HepG2 (cell line): ENCODE measurements around the gene KLHL17. TPM values are rescaled to one million over a fixed set of nuclear protein-coding genes. Genes with fewer than 3 reads are reported as not detected.

Experiments used
- ATAC-seq: fragments of 200-7000 bp; cut with Tn5 transposase; 3 replicates; pipeline ENCODE4 v1.9.1; 2020; ENCODE audit warnings: mild to moderate bottlenecking, moderate library complexity
- BruUV-seq: library from RNA; stranded (reverse); fragments of 400-500 nt; replicated peaks from 2 replicates; lab custom pipeline; 2021; lab: Mats Ljungman, UMichigan
- CTCF ChIA-PET: fragments of 300-600 bp; formaldehyde crosslinking; extraction: SDS; loops from one replicate; lab custom pipeline; 2021; ENCODE audit warnings: low total read pairs, inconsistent platforms, low intra/inter-chr PET ratio; lab: Yijun Ruan, JAX
- POLR2A ChIA-PET: fragments of 350-600 bp; sonication (Branson Sonifier 250); formaldehyde crosslinking; loops from one replicate; lab custom pipeline; 2020; ENCODE audit warnings: antibody characterized with exemption, inconsistent platforms; lab: Yijun Ruan, JAX
- DNase-seq: peaks from one replicate; pipeline ENCODE4 v3.0.0-alpha.2; 2015; ENCODE audit warnings: low spot score
- FAIRE-seq: peaks from 3 replicates; lab custom pipeline; 2011; peaks lifted over from hg19 to GRCh38; lab: Jason Lieb, UNC
- H2AFZ ChIP-seq: one replicate; pipeline ENCODE4 v1.6.1; 2011; ENCODE audit warnings: low read length, inconsistent platforms
- H3K27ac ChIP-seq: fragments of 300-600 bp; 3 replicates; pipeline ENCODE4 v1.8.0; 2011; ENCODE audit warnings: mixed run types, mild to moderate bottlenecking, mixed read lengths, low read length, inconsistent platforms; ENCODE audit not compliant: insufficient read depth; ENCODE audit errors: extremely low read length
- H3K27me3 ChIP-seq, 2 experiments: fragments of 200-600 bp in 1 of 2; 2 replicates in 1 of 2; 3 replicates in 1 of 2; pipeline versions ENCODE4 v1.6.0 to v1.8.0; 2011; ENCODE audit warnings: low read length in 2 of 2, mild to moderate bottlenecking in 2 of 2, moderate library complexity in 2 of 2, inconsistent platforms in 1 of 2; ENCODE audit not compliant: insufficient read depth in 2 of 2, control insufficient read depth in 1 of 2
- H3K36me3 ChIP-seq, 2 experiments: fragments of 200-600 bp in 1 of 2; replicated peaks in 1 of 2; 2 replicates in 1 of 2; 3 replicates in 1 of 2; pipeline versions ENCODE4 v1.5.1 to v1.8.0; 2011; ENCODE audit warnings: low read length in 2 of 2, inconsistent platforms in 1 of 2; ENCODE audit not compliant: insufficient read depth in 2 of 2, control insufficient read depth in 1 of 2
- H3K4me1 ChIP-seq: 2 replicates; pipeline ENCODE4 v1.5.1; 2012; ENCODE audit warnings: low read length, inconsistent platforms; ENCODE audit not compliant: insufficient read depth
- H3K4me2 ChIP-seq: 2 replicates; pipeline ENCODE4 v1.6.0; 2011; ENCODE audit warnings: low read depth, low read length, inconsistent platforms
- H3K4me3 ChIP-seq, 3 experiments: fragments of 200-600 bp in 1 of 3; sonication (generic), shearing (Covaris generic) in 1 of 3; replicated peaks in 1 of 3; 2 replicates each; pipeline ENCODE4 v1.5.1; 2011 to 2016; ENCODE audit warnings: low read length in 3 of 3, inconsistent platforms in 2 of 3, low read depth in 2 of 3, mild to moderate bottlenecking in 2 of 3, control low read depth in 1 of 3, mixed read lengths in 1 of 3; ENCODE audit not compliant: insufficient read depth in 1 of 3
- H3K79me2 ChIP-seq: one replicate; pipeline ENCODE4 v1.6.1; 2011; ENCODE audit warnings: low read length, inconsistent platforms; ENCODE audit not compliant: insufficient read depth
- H3K9ac ChIP-seq: 2 replicates; pipeline ENCODE4 v1.6.0; 2011; ENCODE audit warnings: mild to moderate bottlenecking, low read depth, low read length, inconsistent platforms; ENCODE audit not compliant: insufficient read depth
- H3K9me3 ChIP-seq: 2 replicates; pipeline ENCODE4 v1.5.1; 2012; ENCODE audit warnings: mild to moderate bottlenecking, low read length
- H4K20me1 ChIP-seq: 2 replicates; pipeline ENCODE4 v1.6.0; 2011; ENCODE audit warnings: inconsistent platforms, mild to moderate bottlenecking, low read length, moderate library complexity; ENCODE audit not compliant: insufficient read depth
- DR1 ChIP-seq: sonication (generic); formaldehyde crosslinking; IDR thresholded peaks from 2 replicates; pipeline ENCODE4 v1.8.0; 2021; ENCODE audit warnings: mild to moderate bottlenecking, missing genetic modification reagents, inconsistent platforms
- RFX1 ChIP-seq: fragments of 450-650 bp; IDR thresholded peaks from 2 replicates; pipeline ENCODE4 v1.6.1; 2017
- SMAD3 ChIP-seq: sonication (generic); formaldehyde crosslinking; IDR thresholded peaks from 2 replicates; pipeline ENCODE4 v1.4.0; 2020; ENCODE audit warnings: missing genetic modification reagents
- ZNF138 ChIP-seq: sonication (generic); formaldehyde crosslinking; IDR thresholded peaks from 2 replicates; pipeline ENCODE4 v1.5.0; 2020; ENCODE audit warnings: mild to moderate bottlenecking, low read depth, missing genetic modification reagents
- ZNF773 ChIP-seq: sonication (generic); formaldehyde crosslinking; IDR thresholded peaks from 2 replicates; pipeline ENCODE4 v1.4.0; 2020; ENCODE audit warnings: missing genetic modification reagents, borderline replicate concordance
- WGBS: methylation state at CpG from one replicate; pipeline ENCODE4 v1.1.6; 2017; ENCODE audit warnings: low lambda C conversion rate; 5-methylcytosine and 5-hydroxymethylcytosine counted together
- in situ Hi-C: cut with HindIII; loops from 2 replicates; pipeline ENCODE4 v1.10.0; 2017; ENCODE audit warnings: low pct_unique_long_range_greater_than_20kb; ENCODE audit not compliant: extremely low pct_ligation_motif_present
- intact Hi-C: fragments of 100-400 bp; cut with micrococcal nuclease; formaldehyde crosslinking; loops from one replicate; pipeline ENCODE4 v1.10.0; 2022; ENCODE audit not compliant: unreplicated experiment
- polyA plus RNA-seq, 8 experiments: library from polyadenylated mRNA; depleted of rRNA in 3 of 8; stranded (reverse) in 7 of 8; unstranded in 1 of 8; fragments of >200 nt; fragmentation: Illumina TruSeq in 4 of 8; extraction: Trizol in 4 of 8; gene quantifications; 2 replicates each; pipeline versions ENCODE4 v1.2.1 to v1.2.3, GENCODE V29; 2011 to 2016; ENCODE audit warnings: low read depth in 4 of 8, missing spikeins in 1 of 8, mixed read lengths in 1 of 8; ENCODE audit not compliant: insufficient read depth in 1 of 8
- total RNA-seq, 5 experiments: library from RNA; depleted of rRNA; stranded (reverse); fragments of >200 nt; fragmentation: Illumina TruSeq; extraction: Trizol; gene quantifications; 2 replicates each; pipeline ENCODE4 v1.2.3, GENCODE V29; 2016; ENCODE audit warnings: low read depth in 1 of 5
- TF ChIP-seq, protein P1 (sequence below): sonication (generic); formaldehyde crosslinking; IDR thresholded peaks from 2 replicates; pipeline ENCODE4 v1.5.1; 2020; ENCODE audit warnings: mild to moderate bottlenecking, missing genetic modification reagents, moderate library complexity
- TF ChIP-seq, protein P2 (sequence below): sonication (generic); formaldehyde crosslinking; IDR thresholded peaks from 2 replicates; pipeline ENCODE4 v1.8.1; 2022; ENCODE audit warnings: mild to moderate bottlenecking, missing genetic modification reagents
- TF ChIP-seq, protein P3 (sequence below): sonication (generic); formaldehyde crosslinking; IDR thresholded peaks from 2 replicates; pipeline ENCODE4 v1.5.1; 2020; ENCODE audit warnings: missing genetic modification reagents, mild to moderate bottlenecking, borderline replicate concordance
- TF ChIP-seq, protein P4 (sequence below): sonication (generic); formaldehyde crosslinking; IDR thresholded peaks from 2 replicates; pipeline ENCODE4 v1.5.0; 2020; ENCODE audit warnings: mild to moderate bottlenecking, missing genetic modification reagents, borderline replicate concordance

Gene KLHL17
- total and polyA plus RNA-seq, 2 of the 13 experiments (the other 11 are each of a cell fraction or from before 2014, with no cell fraction given), result 9.3 to 24.7 TPM

DNA sequence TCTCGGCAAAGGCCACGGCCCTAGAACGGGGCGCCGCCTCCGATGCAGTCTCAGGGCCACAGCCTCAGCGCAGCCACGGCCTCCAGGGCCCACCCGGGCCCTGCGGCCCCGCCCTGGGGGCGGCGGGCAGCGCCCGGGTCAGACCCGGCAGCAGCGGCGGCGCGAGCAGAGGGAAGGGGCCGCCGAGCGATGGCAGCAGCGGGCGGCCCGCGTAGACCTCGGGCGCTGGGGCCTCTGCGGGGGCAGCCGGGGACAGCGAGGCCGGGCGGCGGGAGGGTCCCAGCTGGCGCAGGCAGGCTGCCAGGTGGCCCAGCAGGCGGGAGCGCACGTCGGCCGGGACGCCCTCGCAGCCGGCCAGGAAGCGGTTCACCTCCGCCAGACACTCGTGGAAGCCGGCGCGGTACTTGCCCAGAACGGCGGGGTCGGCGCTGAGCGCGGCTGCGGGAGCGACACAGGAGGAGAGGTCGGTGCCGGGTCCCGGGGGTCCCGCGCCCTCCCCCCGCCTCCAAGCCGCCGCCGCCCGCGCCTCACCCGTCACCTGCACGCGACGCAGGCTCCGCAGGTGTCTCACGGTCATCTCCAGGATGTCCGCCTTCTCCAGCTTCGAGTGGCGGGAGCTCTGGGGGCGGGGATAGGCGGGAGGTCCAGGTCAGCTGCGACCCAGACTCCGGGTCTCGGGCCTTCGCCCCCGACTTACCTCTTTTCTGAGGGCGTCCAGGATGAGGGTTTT, 38.8 kb downstream of the KLHL17 start (continued):
- TF ChIP-seq, protein P1, sequence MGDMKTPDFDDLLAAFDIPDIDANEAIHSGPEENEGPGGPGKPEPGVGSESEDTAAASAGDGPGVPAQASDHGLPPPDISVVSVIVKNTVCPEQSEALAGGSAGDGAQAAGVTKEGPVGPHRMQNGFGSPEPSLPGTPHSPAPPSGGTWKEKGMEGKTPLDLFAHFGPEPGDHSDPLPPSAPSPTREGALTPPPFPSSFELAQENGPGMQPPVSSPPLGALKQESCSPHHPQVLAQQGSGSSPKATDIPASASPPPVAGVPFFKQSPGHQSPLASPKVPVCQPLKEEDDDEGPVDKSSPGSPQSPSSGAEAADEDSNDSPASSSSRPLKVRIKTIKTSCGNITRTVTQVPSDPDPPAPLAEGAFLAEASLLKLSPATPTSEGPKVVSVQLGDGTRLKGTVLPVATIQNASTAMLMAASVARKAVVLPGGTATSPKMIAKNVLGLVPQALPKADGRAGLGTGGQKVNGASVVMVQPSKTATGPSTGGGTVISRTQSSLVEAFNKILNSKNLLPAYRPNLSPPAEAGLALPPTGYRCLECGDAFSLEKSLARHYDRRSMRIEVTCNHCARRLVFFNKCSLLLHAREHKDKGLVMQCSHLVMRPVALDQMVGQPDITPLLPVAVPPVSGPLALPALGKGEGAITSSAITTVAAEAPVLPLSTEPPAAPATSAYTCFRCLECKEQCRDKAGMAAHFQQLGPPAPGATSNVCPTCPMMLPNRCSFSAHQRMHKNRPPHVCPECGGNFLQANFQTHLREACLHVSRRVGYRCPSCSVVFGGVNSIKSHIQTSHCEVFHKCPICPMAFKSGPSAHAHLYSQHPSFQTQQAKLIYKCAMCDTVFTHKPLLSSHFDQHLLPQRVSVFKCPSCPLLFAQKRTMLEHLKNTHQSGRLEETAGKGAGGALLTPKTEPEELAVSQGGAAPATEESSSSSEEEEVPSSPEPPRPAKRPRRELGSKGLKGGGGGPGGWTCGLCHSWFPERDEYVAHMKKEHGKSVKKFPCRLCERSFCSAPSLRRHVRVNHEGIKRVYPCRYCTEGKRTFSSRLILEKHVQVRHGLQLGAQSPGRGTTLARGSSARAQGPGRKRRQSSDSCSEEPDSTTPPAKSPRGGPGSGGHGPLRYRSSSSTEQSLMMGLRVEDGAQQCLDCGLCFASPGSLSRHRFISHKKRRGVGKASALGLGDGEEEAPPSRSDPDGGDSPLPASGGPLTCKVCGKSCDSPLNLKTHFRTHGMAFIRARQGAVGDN (CRISPR knock-in tag), result peak; percentile 49; the same call in 1 of the 2 replicates

- ChIA-PET CTCF (no interaction called here), POLR2A (interaction anchor here (0.7 to 3.2 kb wide), 7 partner anchors 14 to 231 kb away, joined by 3 to 13 read pairs (median 3); partner anchors contain the start of genes ISG15 and PERM1)
- intact Hi-C loops (loop anchor here (10.0 kb wide), 1 partner anchor 235 kb away; the partner anchor contains the start of genes B3GALT6 and SDF4), in situ Hi-C loops (no loop called here)
- DNase-seq (peak; percentile 87), FAIRE-seq (no peak), ATAC-seq (peak; percentile 59)
- Histone ChIP-seq H2AFZ (no peak within 1 kb of the TSS), H3K9me3 (no peaks in the 10 kb centered on the region), H3K4me3 (peak within 1 kb of the TSS; percentile 63 to 78 (median 78)), H3K27ac (peak within 1 kb of the TSS; percentile 97), H3K27me3 (no peaks in the 10 kb centered on the region), H3K79me2 (peaks cover 15% of the 10 kb centered on the region), H3K36me3 (no peaks in the 10 kb centered on the region), H3K9ac (peak within 1 kb of the TSS; percentile 97), H3K4me2 (peak within 1 kb of the TSS; percentile 92), H3K4me1 (peaks cover 63% of the 10 kb centered on the region), H4K20me1 (peaks cover 4% of the 10 kb centered on the region; the same call in 1 of the 2 replicates)
- no CpG with 5 or more reads among the region's 95 CpGs for WGBS
- no TSS peak for BruUV-seq
- TF ChIP-seq, protein P2, sequence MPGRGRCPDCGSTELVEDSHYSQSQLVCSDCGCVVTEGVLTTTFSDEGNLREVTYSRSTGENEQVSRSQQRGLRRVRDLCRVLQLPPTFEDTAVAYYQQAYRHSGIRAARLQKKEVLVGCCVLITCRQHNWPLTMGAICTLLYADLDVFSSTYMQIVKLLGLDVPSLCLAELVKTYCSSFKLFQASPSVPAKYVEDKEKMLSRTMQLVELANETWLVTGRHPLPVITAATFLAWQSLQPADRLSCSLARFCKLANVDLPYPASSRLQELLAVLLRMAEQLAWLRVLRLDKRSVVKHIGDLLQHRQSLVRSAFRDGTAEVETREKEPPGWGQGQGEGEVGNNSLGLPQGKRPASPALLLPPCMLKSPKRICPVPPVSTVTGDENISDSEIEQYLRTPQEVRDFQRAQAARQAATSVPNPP (CRISPR knock-in tag), result peak; percentile 15
- TF ChIP-seq ZNF138 (CRISPR knock-in tag) (0 out of 2 replicates have a peak, but pooled peaks have one; percentile 7), ZNF773 (no peak), SMAD3 (CRISPR knock-in tag) (0 out of 2 replicates have a peak, but pooled peaks have one; percentile 4), DR1 (CRISPR knock-in tag) (peak; percentile 82), RFX1 (no peak)
- TF ChIP-seq, protein P3, sequence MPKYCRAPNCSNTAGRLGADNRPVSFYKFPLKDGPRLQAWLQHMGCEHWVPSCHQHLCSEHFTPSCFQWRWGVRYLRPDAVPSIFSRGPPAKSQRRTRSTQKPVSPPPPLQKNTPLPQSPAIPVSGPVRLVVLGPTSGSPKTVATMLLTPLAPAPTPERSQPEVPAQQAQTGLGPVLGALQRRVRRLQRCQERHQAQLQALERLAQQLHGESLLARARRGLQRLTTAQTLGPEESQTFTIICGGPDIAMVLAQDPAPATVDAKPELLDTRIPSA (CRISPR knock-in tag), result 0 out of 2 replicates have a peak, but pooled peaks have one; percentile 40
- TF ChIP-seq, protein P4, sequence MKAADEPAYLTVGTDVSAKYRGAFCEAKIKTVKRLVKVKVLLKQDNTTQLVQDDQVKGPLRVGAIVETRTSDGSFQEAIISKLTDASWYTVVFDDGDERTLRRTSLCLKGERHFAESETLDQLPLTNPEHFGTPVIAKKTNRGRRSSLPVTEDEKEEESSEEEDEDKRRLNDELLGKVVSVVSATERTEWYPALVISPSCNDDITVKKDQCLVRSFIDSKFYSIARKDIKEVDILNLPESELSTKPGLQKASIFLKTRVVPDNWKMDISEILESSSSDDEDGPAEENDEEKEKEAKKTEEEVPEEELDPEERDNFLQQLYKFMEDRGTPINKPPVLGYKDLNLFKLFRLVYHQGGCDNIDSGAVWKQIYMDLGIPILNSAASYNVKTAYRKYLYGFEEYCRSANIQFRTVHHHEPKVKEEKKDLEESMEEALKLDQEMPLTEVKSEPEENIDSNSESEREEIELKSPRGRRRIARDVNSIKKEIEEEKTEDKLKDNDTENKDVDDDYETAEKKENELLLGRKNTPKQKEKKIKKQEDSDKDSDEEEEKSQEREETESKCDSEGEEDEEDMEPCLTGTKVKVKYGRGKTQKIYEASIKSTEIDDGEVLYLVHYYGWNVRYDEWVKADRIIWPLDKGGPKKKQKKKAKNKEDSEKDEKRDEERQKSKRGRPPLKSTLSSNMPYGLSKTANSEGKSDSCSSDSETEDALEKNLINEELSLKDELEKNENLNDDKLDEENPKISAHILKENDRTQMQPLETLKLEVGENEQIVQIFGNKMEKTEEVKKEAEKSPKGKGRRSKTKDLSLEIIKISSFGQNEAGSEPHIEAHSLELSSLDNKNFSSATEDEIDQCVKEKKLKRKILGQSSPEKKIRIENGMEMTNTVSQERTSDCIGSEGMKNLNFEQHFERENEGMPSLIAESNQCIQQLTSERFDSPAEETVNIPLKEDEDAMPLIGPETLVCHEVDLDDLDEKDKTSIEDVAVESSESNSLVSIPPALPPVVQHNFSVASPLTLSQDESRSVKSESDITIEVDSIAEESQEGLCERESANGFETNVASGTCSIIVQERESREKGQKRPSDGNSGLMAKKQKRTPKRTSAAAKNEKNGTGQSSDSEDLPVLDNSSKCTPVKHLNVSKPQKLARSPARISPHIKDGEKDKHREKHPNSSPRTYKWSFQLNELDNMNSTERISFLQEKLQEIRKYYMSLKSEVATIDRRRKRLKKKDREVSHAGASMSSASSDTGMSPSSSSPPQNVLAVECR, result no peak; the same call in 1 of the 2 replicates
Measured at GRCh38 chr1:999725-1000356, 39.5 kb downstream of the KLHL17 start, which contains the start of gene HES4. Gene HES4, minus strand, starts transcription at chr1:1000097. Its CDS starts 124 bp downstream, at chr1:999973.
